Loucy (cell line): ENCODE measurements around the gene ENTREP3.
"Not testable (repeated sequence)": the region's sequence is repeated elsewhere in the genome, so short reads cannot be mapped to it uniquely, and the experiment has no call there.

ENCODE experiments used
- H2AFZ ChIP-seq: fragments of 200-600 bp; sonication (generic); 2 replicates; pipeline ENCODE4 v1.6.0; 2016; ENCODE audit warnings: antibody characterized with exemption, mild to moderate bottlenecking, low read length, moderate library complexity
- H3F3A ChIP-seq: fragments of 200-600 bp; 2 replicates; pipeline ENCODE4 v1.6.0; 2016; ENCODE audit warnings: antibody characterized with exemption, low read depth, mild to moderate bottlenecking
- H3K27me3 ChIP-seq: fragments of 200-600 bp; sonication (generic); 2 replicates; pipeline ENCODE4 v1.6.1; 2014; ENCODE audit warnings: low read length, mild to moderate bottlenecking; ENCODE audit not compliant: insufficient read depth, poor library complexity, severe bottlenecking
- H3K36me3 ChIP-seq: fragments of 200-600 bp; sonication (generic); 2 replicates; pipeline ENCODE4 v1.6.1; 2016; ENCODE audit warnings: low read length; ENCODE audit not compliant: insufficient read depth
- H3K4me1 ChIP-seq: fragments of 200-600 bp; sonication (generic); 2 replicates; pipeline ENCODE4 v1.5.1; 2014; ENCODE audit warnings: low read length, mild to moderate bottlenecking; ENCODE audit not compliant: insufficient read depth, poor library complexity, severe bottlenecking
- H3K4me2 ChIP-seq: fragments of 200-600 bp; sonication (generic); 2 replicates; pipeline ENCODE4 v1.6.0; 2014; ENCODE audit warnings: antibody characterized with exemption, low read length, low read depth, mild to moderate bottlenecking; ENCODE audit not compliant: poor library complexity, severe bottlenecking
- H3K4me3 ChIP-seq: fragments of 200-600 bp; sonication (generic); 2 replicates; pipeline ENCODE4 v1.5.1; 2014; ENCODE audit warnings: low read length, mild to moderate bottlenecking, mixed read lengths; ENCODE audit not compliant: poor library complexity, severe bottlenecking
- H3K79me2 ChIP-seq: fragments of 200-600 bp; sonication (generic); 2 replicates; pipeline ENCODE4 v1.6.1; 2014; ENCODE audit warnings: low read length; ENCODE audit not compliant: insufficient read depth
- H3K9ac ChIP-seq: fragments of 200-600 bp; sonication (generic); 2 replicates; pipeline ENCODE4 v1.6.0; 2014; ENCODE audit warnings: mild to moderate bottlenecking, low read depth, low read length, moderate library complexity; ENCODE audit not compliant: poor library complexity, severe bottlenecking
- H3K9me2 ChIP-seq: fragments of 200-600 bp; sonication (generic); replicated peaks from 2 replicates; pipeline ENCODE4 v1.6.1; 2016; ENCODE audit warnings: low read depth, low read length, mixed read lengths
- H3K9me3 ChIP-seq: fragments of 200-600 bp; sonication (generic); 2 replicates; pipeline ENCODE4 v1.6.1; 2014; ENCODE audit warnings: mild to moderate bottlenecking, antibody characterized with exemption, low read length, low read depth; ENCODE audit not compliant: insufficient read depth
- H4K20me1 ChIP-seq: fragments of 200-600 bp; sonication (generic); 2 replicates; pipeline ENCODE4 v1.6.0; 2014; ENCODE audit warnings: antibody characterized with exemption, low read length, mild to moderate bottlenecking; ENCODE audit not compliant: insufficient read depth, poor library complexity, severe bottlenecking
- EZH2phosphoT487 ChIP-seq: fragments of 200-600 bp; IDR thresholded peaks from 2 replicates; pipeline ENCODE4 v1.6.1; 2018; ENCODE audit warnings: antibody characterized with exemption, mild to moderate bottlenecking, moderate library complexity, borderline replicate concordance
- TF ChIP-seq, protein P1 (sequence below): fragments of 200-600 bp; sonication (generic); conservative IDR thresholded peaks from 2 replicates; pipeline ENCODE4 v1.5.1; 2014; ENCODE audit warnings: mild to moderate bottlenecking, antibody characterized with exemption, low read length

ENTREP3 gene

DNA sequence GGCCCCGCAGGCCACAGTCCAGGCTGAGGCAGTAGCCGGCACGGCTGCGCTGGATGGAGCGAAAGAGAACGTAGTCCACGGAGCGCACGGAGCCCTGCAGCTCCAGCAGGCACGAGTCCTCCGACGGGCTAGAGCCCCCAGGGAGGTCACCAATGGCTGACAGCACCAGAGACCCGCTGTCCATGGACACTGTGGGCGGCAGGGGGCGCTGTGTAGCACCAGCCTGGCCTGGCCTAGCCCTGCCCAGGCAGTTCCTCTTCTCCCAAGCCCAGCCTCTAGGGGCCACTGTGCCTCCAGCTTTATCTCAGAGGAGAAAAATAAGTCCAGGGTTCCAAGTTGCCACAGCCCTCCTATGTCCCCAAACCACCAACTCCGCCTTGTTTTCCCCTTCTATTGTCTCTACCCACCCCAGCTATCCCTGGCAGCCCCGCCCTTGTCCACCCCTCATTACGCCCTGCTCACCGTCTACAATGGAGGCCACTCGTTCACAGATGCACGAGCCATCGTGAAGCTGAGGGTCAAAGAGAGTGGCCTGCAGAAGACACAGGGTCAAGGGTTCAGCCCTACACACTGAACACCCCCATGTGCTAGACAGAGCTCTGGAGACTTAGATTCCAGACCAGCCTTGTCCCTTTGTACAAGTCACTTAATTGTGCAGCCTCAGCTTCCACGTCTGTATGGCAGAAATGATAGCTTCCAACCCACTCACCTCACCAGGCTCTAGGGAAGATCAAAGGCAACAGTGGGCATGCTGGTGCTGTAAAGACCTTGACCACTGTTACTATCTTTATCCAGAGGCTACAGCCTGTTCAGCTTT, 4.4 kb downstream of the ENTREP3 start:
- H3K27me3 ChIP-seq: no peaks in the 10 kb centered on the region
- peak overlapping the region; percentile 55 for H3K9ac ChIP-seq
- no peaks in the 10 kb centered on the region for H4K20me1 ChIP-seq
- peak overlapping the region; percentile 71 for H3K4me3 ChIP-seq
- peaks cover 26% of the 10 kb centered on the region for H3K4me1 ChIP-seq
- H3K9me3 ChIP-seq: no peaks in the 10 kb centered on the region
- H3K36me3 ChIP-seq: no peaks in the 10 kb centered on the region
- peaks cover 9% of the 10 kb centered on the region; the same call in 1 of the 2 replicates for H3K79me2 ChIP-seq
- H3F3A ChIP-seq: no peaks in the 10 kb centered on the region
- H3K9me2 ChIP-seq: no peaks in the 10 kb centered on the region
- H2AFZ ChIP-seq: peak overlapping the region; percentile 83
- no peak for TF ChIP-seq EZH2phosphoT487
- TF ChIP-seq, protein P1, sequence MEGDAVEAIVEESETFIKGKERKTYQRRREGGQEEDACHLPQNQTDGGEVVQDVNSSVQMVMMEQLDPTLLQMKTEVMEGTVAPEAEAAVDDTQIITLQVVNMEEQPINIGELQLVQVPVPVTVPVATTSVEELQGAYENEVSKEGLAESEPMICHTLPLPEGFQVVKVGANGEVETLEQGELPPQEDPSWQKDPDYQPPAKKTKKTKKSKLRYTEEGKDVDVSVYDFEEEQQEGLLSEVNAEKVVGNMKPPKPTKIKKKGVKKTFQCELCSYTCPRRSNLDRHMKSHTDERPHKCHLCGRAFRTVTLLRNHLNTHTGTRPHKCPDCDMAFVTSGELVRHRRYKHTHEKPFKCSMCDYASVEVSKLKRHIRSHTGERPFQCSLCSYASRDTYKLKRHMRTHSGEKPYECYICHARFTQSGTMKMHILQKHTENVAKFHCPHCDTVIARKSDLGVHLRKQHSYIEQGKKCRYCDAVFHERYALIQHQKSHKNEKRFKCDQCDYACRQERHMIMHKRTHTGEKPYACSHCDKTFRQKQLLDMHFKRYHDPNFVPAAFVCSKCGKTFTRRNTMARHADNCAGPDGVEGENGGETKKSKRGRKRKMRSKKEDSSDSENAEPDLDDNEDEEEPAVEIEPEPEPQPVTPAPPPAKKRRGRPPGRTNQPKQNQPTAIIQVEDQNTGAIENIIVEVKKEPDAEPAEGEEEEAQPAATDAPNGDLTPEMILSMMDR: peak; percentile 100
- peak overlapping the region; percentile 76 for H3K4me2 ChIP-seq

DNA sequence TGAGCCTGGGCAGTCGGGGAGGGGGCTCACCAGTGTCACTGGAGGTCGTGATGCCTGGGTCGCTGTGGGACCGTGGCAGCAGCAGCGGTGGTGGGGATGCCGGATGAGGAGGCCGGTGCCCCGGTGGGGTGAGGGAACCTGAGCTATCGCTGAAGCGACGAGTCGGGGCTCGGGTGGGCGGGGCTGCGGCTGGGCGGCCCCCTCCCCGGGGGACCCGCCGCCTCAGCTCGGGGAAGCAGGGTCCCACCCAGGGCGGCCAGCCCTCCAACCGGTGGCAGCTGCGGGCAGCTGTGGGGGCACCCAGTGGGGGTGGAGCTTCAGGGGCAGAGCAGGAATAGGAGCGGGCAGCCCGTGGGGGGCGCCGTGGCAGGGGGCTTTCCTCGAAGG, 5.0 kb downstream of the ENTREP3 start:
- Histone ChIP-seq H3K9me3 (no peaks in the 10 kb centered on the region), H3K4me2 (peak overlapping the region; percentile 76), H3K36me3 (no peaks in the 10 kb centered on the region), H3K4me1 (peaks cover 28% of the 10 kb centered on the region), H3F3A (no peaks in the 10 kb centered on the region), H4K20me1 (no peaks in the 10 kb centered on the region), H3K27me3 (no peaks in the 10 kb centered on the region), H2AFZ (peak overlapping the region; percentile 83), H3K9me2 (no peaks in the 10 kb centered on the region), H3K79me2 (peaks cover 9% of the 10 kb centered on the region; the same call in 1 of the 2 replicates), H3K4me3 (peak overlapping the region; percentile 71), H3K9ac (peak overlapping the region; percentile 55)
- TF ChIP-seq, protein P1: no peak
- TF ChIP-seq EZH2phosphoT487: no peak

- H3K9me3 ChIP-seq: no peaks in the 10 kb centered on the region
- H3K79me2 ChIP-seq: peaks cover 12% of the 10 kb centered on the region
- H3K27me3 ChIP-seq: no peaks in the 10 kb centered on the region
- H3K36me3 ChIP-seq: no peaks in the 10 kb centered on the region
- H3K9ac ChIP-seq: no peak overlapping the region
- H3K9me2 ChIP-seq: no peaks in the 10 kb centered on the region
- no peak overlapping the region for H3K4me2 ChIP-seq
- H3F3A ChIP-seq: no peaks in the 10 kb centered on the region
- no peak overlapping the region for H2AFZ ChIP-seq
- TF ChIP-seq, protein P1: no peak
- no peak for TF ChIP-seq EZH2phosphoT487
- peaks cover 23% of the 10 kb centered on the region for H3K4me1 ChIP-seq
- H3K4me3 ChIP-seq: no peak overlapping the region
- H4K20me1 ChIP-seq: no peaks in the 10 kb centered on the region
These were observed 7.4 kb downstream of the ENTREP3 start for GRCh38 chr1:155247667-155248553.

- Histone ChIP-seq H3K4me1 (peaks cover 29% of the 10 kb centered on the region), H3K79me2 (peaks cover 22% of the 10 kb centered on the region)
- not testable (repeated sequence) for H3K27me3 ChIP-seq, H3F3A ChIP-seq, H3K9me3 ChIP-seq, H3K9me2 ChIP-seq, H3K4me2 ChIP-seq, H4K20me1 ChIP-seq, H2AFZ ChIP-seq, H3K36me3 ChIP-seq, H3K4me3 ChIP-seq, H3K9ac ChIP-seq
These were observed 8.5 kb downstream of the ENTREP3 start for GRCh38 chr1:155246796-155247195.
